ENCODE measurements around the gene FITM2. TPM values are rescaled to one million over a fixed set of nuclear protein-coding genes. Genes with fewer than 3 reads are reported as not detected.
"Not testable (repeated sequence)": the region's sequence is repeated elsewhere in the genome, so short reads cannot be mapped to it uniquely, and the experiment has no call there.

Gene FITM2
- polyA plus RNA-seq, 1 of the 3 experiments (the other 2 are of a cell fraction), result 3.6 TPM

- Histone ChIP-seq H3K9me2 (no peaks in the 10 kb centered on the region), H3K79me2 (ENCODE audit: insufficient read depth) (no peaks in the 10 kb centered on the region), H3K9me3 (no peaks in the 10 kb centered on the region), H3K9ac (no peak overlapping the region), H3F3A (replicated peaks; ENCODE audit: insufficient read depth) (no peaks in the 10 kb centered on the region), H2AFZ (ENCODE audit: low read depth) (no peak overlapping the region), H3K4me2 (no peak overlapping the region), H3K4me1 (ENCODE audit: control insufficient read depth in 1 of 2, insufficient read depth in 2 of 2, low read depth in 1 of 2, low read length in 1 of 2) (no peaks in the 10 kb centered on the region), H3K27ac (ENCODE audit: low read depth in 2 of 2, low read length in 1 of 2) (no peak overlapping the region), H3K27me3 (ENCODE audit: insufficient read depth) (no peaks in the 10 kb centered on the region), H4K20me1 (ENCODE audit: insufficient read depth) (no peaks in the 10 kb centered on the region), H3K36me3 (replicated peaks in 1 of 2; ENCODE audit: control insufficient read depth in 1 of 2, insufficient read depth in 2 of 2, low read length in 1 of 2) (no peaks in the 10 kb centered on the region), H3K4me3 (ENCODE audit: low read depth in 2 of 2, low read length in 1 of 2) (no peak overlapping the region)
- 63% methylated on average over 4 of the region's 4 CpGs for WGBS (ENCODE audit: low lambda C conversion rate)
- DNase-seq, result no peak
- CTCF ChIA-PET, result interaction anchor here (1.0 to 2.6 kb wide), 3 partner anchors 15 to 55 kb away, joined by 3 to 17 read pairs (median 5); partner anchors contain the start of gene FITM2
- POLR2A ChIA-PET, result no interaction called here
- TF ChIP-seq FOSL2 (IDR thresholded peaks at IDR 0.05; ENCODE audit: borderline replicate concordance, low read depth) (no peak), MAX (IDR thresholded peaks at IDR 0.05; ENCODE audit: low read depth) (no peak), GATA2 (CRISPR knock-in tag; IDR thresholded peaks at IDR 0.05) (no peak), GABPA (IDR thresholded peaks at IDR 0.05; ENCODE audit: low read depth) (no peak), USF2 (IDR thresholded peaks at IDR 0.05; ENCODE audit: borderline replicate concordance, low read depth, low read length) (no peak), NRF1 (IDR thresholded peaks at IDR 0.05; ENCODE audit: low read depth, low read length) (no peak), SMC3 (IDR thresholded peaks at IDR 0.05; ENCODE audit: low read depth, low read length) (no peak), YY1 (IDR thresholded peaks at IDR 0.05; ENCODE audit: low read depth) (no peak), RCOR1 (IDR thresholded peaks at IDR 0.05; ENCODE audit: low read length) (no peak), TCF12 (IDR thresholded peaks at IDR 0.05) (no peak), TAF1 (IDR thresholded peaks at IDR 0.05; ENCODE audit: borderline replicate concordance, low read depth, low read length) (no peak), REST (IDR thresholded peaks at IDR 0.05; ENCODE audit: low read depth, low read length) (no peak), SIN3A (IDR thresholded peaks at IDR 0.05; ENCODE audit: borderline replicate concordance, low read depth, low read length) (no peak), POLR2AphosphoS5 (IDR thresholded peaks at IDR 0.05; ENCODE audit: low read depth, low read length) (no peak)
Measured at GRCh38 chr20:44328428-44328827, 17.4 kb upstream of the FITM2 start.

GRCh38 chr20:44327748-44328147 is 16.7 kb upstream of the FITM2 start:
- CTCF ChIA-PET, result interaction anchor here (1.0 to 2.6 kb wide), 3 partner anchors 14 to 56 kb away, joined by 3 to 17 read pairs (median 5); partner anchors contain the start of gene FITM2
- H3K27me3 ChIP-seq (ENCODE audit: insufficient read depth); H3K79me2 ChIP-seq (ENCODE audit: insufficient read depth); POLR2A ChIA-PET; DNase-seq; H3K27ac ChIP-seq (ENCODE audit: low read depth in 2 of 2, low read length in 1 of 2); H4K20me1 ChIP-seq (ENCODE audit: insufficient read depth); H3K9ac ChIP-seq; H3K36me3 ChIP-seq (replicated peaks in 1 of 2; ENCODE audit: control insufficient read depth in 1 of 2, insufficient read depth in 2 of 2, low read length in 1 of 2); H3F3A ChIP-seq (replicated peaks; ENCODE audit: insufficient read depth); H3K9me3 ChIP-seq; H3K4me3 ChIP-seq (ENCODE audit: low read depth in 2 of 2, low read length in 1 of 2); H3K4me1 ChIP-seq (ENCODE audit: control insufficient read depth in 1 of 2, insufficient read depth in 2 of 2, low read depth in 1 of 2, low read length in 1 of 2); H3K4me2 ChIP-seq; H2AFZ ChIP-seq (ENCODE audit: low read depth); H3K9me2 ChIP-seq: not testable (repeated sequence)
- whole genome bisulfite sequencing (ENCODE audit: low lambda C conversion rate), result 78% methylated on average over 7 of the region's 7 CpGs
